ENCODE measurements around the gene GNG7.
"Not testable (repeated sequence)": the region's sequence is repeated elsewhere in the genome, so short reads cannot be mapped to it uniquely, and the experiment has no call there.

GNG7 gene

GRCh38 chr19:2529473-2529918 is 173.0 kb downstream of the GNG7 start:
- DNase-seq = no peak

DNA sequence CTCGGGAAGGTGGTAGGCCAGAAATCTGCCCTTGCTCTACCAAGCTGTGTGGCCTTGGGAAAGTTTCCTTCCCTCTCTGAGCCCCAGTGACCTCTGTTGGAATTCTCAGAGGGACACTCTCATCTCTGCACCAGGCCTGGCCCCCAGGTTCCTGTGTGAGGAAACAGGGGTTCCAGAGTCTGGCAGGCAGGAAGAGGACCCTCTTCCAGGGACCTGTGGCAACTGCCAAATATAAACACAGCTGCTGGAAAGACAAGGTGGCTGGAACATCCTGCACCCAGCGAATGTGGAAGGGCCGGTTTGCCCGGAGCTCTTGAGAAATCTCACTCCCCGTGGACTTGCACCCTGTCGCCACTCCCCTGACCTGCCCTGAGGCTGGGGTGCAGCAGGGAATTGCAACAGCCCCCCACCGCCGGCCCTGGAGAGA is 173.8 kb downstream of the GNG7 start:
- DNase-seq = no peak

DNA sequence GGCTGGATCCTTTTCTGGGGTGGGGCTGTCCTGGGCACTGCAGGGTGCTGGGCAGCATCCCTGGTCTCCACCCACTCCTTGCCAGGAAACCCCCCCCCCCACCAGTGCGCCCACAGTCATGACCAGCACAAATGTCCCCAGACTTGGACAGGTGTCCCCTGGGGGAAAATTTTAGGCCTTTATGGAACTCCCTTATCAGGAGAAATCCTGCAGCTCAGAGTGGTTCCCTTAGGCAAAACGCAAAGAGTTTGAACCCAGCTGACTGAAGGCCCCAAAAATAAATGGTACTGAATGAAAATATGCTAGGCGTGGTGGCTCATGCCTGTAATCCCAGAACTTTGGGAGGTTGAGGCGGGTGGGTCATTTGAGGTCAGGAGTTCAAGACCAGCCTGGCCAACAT is 174.8 kb downstream of the GNG7 start:
- DNase-seq = no peak

GRCh38 chr19:2527171-2527570 is 175.3 kb downstream of the GNG7 start:
- DNase-seq = no peak

GRCh38 chr19:2524840-2525723 is 177.4 kb downstream of the GNG7 start:
- no peak for DNase-seq

GRCh38 chr19:2524361-2524839 is 178.1 kb downstream of the GNG7 start:
- no peak for DNase-seq

GRCh38 chr19:2523630-2524311 is 178.7 kb downstream of the GNG7 start:
- no peak for DNase-seq

DNA sequence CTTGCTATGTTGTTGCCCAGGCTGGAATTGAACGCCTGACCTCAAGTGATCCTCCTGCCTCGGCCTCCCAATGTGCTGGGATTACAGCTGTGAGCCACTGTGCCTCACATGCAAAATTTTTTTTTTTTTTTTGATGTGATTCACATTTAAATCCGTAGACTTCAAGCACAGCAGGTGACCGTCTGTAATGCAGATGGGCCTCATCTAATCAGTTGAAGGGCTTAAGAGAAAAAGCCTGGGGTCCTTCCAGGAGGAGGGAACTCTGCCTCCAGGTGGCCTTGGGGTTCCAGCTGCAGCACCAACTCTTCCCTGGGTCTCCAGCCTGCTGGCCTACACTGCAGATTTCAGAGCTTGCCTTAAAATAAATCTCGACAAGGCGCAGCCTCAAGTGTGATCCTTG is 183.0 kb downstream of the GNG7 start:
- no peak for DNase-seq

GRCh38 chr19:2518856-2519255 is 183.6 kb downstream of the GNG7 start:
- not testable (repeated sequence) for DNase-seq

- DNase-seq = no peak
Observed at GRCh38 chr19:2517881-2518601, 184.5 kb downstream of the GNG7 start.

DNA sequence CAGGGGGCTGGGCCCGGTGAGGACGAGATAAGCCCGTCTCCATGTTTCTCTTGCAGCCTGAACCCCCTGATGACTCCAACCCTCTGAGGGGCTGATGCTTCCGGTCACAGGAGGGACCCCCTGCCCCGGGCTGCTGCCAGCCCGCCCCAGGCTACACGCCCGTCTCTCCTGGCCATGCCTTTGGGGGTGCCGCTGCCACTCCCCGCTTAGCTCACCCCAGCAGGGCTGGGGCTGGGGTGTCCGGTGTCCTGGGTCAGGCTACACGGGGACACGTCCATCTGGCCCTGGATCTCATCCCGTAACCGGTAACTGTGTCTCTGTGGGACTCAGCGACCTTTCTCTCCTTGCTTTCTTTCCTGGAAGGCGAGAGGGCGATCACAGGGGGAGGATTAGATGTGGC is 185.8 kb downstream of the GNG7 start:
- no peak for DNase-seq

DNA sequence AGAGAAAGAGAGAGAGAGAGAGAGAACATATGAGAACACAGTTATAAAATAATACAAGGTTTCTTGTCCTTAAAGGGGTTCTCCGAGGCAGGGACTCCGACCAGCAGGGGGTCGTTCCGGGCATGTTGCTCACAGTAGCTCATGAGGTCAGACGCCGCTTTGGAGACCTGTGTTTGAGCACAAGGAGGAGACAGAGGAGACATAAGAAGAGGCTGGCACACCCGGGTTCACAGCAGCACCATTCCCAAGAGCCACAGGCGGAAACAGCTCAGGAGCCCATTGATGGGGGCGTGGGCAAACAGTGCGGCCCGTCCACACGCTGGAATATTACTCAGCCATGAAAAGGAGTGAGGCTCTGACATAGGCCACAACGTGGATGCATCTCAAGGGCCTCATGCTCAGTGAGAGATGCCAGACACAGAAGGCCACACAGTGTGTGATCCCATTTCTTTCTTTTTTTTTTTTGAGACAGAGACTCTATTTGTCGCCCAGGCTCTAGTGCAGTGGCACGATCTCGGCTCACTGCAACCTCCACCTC is 187.4 kb downstream of the GNG7 start:
- DNase-seq = no peak

DNA sequence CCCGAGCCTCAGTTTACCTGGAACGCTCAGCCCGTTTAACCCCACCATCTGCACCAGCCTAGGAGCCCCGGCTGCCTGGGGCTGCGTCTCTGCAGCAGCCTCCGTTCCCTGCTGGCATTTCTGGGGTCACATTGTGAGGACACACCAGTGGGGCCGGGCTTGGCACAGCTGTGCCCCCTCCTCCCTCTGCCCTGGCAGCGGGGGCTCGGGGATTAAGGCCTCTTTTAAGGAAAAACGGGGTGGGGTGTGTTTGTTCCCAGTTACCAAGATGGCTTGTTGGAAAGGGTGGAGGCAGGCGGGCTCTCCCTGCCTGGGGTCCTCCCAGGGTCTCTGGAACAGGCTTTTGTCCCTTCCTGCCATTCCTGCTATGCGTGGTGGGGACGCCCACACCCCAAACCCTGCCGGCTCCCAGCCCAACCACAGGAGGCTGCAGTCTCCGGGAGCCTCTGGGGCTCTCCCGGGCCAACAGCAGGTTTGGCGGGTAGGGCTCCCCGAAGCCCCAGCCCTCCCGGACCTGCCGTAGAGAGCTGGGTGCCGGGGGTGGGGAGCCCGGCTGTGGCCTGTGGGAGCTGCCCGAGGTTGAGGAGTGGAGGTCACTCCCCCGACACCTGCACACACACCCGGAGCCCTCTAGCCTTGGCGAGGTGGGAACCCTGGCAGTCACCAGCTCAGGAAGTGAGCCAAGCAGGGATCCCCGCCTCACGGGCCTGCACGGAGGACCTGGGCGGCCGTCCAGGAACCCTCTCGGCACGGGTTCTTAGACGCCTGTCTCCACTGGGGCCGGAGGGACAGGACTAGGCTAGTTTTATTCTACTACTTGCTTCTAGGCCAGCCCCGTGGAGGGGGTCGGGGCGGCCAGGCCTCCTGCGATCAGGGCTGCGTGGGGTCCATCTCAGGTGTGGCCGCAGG is 189.7 kb downstream of the GNG7 start:
- DNase-seq = no peak

DNA sequence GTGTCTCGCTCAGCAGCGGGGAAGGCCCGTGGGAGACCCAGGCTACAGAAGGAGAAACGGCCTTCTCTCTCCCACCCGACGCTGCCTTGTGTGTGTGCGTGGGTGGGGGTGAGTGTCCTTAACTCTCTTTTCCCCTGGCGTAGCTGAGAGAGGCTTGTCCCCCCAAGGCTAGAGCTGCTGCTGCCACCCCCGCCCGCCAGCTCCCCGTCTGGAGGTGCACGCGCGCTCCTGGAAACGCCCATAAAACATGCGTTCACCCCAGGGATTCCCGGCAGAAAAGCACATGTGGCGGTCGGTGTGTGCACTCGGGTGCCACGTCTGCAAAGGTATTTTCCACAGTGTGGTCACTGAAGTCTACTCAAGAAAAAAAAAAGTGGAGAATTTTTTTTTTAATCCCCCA is 190.5 kb downstream of the GNG7 start:
- DNase-seq = no peak

DNA sequence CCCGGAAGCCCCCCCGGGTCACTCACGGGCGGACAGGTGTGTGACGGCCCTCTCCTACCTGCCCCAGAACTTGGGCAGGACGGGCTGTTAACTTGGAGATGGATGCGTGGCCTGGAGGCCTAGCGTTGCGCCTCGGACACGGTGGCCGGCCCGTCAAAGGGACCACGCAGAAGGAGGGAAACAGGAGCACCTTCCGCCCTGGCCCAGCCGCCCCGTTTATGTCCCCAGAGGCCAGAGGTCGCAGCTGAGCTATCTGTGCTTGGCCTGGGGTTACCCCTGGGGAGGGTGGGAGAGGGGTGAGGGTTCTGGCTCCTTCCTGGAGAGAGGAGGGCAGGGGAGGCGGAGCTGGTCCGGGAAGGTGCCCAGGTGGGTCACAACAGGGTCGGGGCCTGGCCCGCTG is 190.9 kb downstream of the GNG7 start:
- no peak for DNase-seq

GRCh38 chr19:2509096-2509495 is 193.4 kb downstream of the GNG7 start:
- no peak for DNase-seq

DNA sequence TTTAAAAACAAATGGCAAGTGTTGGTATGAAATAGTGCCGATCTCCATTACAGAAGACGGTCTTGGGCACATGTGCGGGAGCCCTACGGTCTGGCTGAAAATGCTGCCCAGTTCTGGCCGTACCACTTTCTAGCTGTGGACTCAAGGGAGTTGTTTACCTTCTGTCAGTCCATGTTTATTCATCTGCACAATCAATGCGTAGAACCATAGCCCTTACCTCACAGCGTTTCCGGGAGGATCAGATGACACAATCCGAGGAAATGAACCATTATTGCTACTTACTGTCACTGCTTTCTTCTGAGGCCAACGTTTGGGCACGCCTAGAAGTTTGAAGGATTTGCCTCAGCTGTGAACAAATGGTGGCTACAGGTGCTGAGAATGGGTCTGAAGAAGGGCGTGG is 195.4 kb downstream of the GNG7 start:
- peak; percentile 71 for DNase-seq

DNA sequence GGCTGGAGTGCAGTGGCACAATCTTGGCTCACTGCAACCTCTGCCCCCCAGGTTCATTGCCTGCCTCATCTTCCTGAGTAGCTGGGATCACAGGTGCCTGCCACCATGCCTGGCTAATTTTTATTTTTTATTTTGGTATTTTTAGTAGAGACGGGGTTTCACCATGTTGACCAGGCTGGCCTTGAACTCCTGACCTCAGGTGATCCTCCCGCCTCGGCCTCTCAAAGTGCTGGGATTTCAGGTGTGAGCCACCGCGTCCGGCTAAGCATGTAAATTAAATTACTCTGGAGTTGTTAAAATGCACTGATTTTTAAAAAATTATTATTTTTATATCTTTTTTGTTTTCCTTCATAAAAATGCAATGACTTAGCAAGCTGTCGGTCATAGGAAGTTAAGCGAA is 195.8 kb downstream of the GNG7 start:
- not testable (repeated sequence) for DNase-seq

DNA sequence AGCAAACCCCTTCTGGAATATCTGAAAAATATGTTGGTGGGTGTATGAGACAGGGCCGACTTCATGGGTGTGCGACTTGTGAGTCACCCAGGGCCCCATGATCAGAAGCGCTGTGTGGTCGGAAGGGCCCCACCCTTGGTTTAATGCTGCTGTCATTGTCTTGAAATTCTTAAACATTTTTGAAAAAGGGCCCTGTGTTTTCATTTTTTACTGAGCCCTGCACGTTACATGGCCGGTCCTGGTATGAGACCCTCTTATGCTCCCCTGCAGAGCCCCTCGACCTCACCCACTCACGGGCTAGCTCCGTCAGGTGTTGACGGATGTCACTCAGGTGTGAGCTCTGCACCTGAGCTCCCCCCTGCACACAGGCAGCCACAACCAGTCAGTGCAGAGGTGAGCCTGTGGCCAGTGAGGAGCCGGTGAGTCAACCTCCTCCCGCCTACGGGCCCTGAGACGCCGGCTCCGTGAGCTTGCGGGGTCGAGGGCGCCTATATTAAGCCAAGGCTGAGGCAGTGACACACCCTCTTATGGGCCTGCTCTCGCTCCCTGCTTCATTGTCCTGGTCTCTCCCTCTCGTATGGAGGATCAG is 198.9 kb downstream of the GNG7 start:
- DNase-seq = no peak

DNA sequence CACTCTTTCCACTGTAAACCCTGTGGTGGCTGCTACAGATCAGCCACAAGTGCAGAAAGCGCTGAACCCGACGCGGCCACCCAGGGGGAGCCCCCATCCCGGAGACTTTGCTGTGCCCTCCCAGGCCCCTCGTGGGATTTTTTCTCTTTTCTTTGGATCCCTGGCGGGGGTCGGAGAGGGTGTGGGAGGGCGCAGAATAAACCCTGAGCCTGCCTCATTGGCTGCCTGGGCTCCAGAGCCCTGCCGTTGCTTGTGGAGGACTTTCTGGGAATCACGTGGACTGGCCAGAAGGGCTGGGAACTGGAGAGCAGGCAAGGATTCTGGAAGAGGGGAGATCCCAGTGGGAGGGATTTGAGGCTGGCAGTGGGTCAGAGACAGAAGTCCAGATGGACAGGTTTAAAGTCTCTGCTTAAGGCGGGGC is 201.6 kb downstream of the GNG7 start:
- DNase-seq = no peak

- DNase-seq = no peak
Observed at GRCh38 chr19:2500156-2500555, 202.3 kb downstream of the GNG7 start.

DNA sequence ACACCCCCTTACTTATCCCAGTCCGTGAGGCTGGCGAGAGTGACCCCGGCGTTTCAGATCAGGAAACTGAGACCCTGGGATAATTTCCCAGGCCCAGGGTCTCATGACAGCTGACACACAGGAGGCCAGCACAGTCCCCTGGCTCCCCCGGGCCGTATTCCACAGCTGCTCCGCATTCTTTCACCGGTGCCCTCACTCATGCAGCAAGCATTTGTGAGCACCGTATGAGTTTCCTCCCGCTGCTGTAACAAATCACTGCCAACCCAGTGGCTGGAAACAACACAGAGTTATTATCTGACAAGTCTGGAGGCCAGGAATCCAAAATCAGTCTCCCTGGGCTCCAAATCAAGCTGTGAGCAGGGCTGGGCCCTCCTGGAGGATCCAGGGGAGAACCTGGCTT is 205.3 kb downstream of the GNG7 start:
- no peak for DNase-seq
